ENCODE data around the gene RETREG1. TPM values are rescaled to one million over a fixed set of nuclear protein-coding genes. Genes with fewer than 3 reads are reported as not detected.
"Not testable (repeated sequence)": the region's sequence is repeated elsewhere in the genome, so short reads cannot be mapped to it uniquely, and the experiment has no call there.

The RETREG1 gene
- total RNA-seq, 1 donor from 2014 or later, result not detected

DNA sequence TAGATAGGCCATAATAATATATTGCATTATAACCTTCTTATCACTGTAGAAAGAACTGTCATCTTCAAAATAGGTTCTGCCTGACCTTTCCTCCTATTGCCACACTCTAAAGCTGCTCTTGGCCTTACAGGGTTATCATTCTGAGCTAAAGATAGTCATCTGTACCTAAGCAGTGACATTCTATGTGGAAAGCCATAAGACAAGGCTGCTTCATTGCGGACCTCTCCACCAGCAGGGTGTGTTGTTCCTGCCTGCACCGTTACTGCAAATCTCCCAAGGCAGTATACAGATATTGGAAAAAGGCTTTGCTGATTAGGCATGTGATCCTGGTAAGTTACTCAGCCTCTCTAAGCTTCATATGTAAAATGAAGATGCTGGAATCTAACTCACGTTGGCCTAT lies 159.3 kb downstream of the RETREG1 start:
- no peak for DNase-seq (ENCODE audit: low read depth in 2 of 2)

DNA sequence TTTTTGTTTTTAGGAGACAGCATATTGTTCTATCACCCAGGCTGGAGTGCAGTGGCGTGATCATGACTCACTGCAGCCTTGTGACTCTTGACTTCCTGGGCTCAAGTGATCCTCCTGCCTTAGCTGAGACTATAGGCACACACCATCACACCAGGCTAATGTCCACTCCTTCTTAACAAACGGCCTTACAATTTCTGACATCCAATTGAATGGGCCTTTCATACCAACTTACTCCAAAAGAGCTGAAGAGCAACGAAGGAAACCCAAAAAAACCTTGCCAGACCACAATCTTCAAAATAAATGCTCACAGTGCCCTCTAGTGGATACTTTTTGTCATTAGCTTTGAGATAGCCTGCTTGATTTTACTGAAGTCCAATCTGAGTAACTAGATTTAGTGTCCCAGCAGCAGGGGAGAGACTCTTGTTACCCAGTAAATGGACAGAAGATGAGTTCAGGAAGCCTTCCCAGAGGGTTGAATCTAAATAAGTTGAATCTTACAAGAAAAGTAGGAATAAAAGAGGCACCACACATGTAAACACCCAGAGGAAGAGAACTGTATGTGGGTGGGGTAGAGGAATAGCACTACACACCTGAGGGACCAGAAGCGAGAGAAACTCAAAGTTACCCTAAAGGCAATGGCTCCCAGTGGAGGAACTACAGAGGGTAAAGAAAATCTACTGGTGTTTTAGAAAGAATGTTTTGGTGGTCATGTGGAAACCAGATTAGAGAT lies 160.5 kb downstream of the RETREG1 start:
- peak; percentile 67 to 78 for DNase-seq (ENCODE audit: low read depth in 2 of 2)

DNA sequence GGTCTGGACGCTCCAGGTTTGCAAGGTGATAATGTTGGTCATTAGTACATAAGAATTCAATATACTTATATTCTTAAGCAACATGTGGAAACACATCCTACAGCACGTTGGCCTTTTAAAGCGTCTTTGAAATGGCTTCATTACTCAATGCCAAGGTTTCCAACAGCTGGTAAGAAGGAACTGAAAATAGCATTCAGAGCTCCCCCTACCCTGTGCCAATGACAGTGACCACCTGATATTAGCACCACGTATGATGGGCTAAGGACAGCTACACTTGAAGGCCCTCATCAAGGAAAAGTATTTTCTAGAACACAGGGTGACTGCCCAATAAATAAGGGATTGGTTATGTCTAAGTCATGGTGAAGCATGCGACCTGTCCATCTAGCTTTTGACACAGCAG lies 161.1 kb downstream of the RETREG1 start:
- no peak for DNase-seq (ENCODE audit: low read depth in 2 of 2)

DNA sequence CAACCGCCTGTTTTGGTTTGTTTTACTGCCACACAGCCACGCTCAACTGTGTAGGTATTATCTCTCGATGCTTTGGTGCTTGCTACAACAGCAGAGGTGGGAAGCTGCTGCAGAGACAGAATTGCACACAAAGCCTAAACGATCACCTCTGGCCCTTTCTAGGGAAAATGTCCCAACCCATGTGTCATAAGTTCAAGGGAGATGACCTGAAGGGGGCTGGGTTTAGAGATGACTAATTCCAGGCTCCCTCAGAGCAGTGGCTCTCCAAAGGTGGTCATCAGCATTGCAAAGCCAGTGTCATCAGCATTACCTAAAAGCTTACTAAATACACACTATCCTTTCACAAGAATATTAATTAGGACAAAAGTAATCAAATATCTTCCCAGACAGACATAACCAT lies 162.1 kb downstream of the RETREG1 start:
- DNase-seq (ENCODE audit: low read depth in 2 of 2), result no peak

DNA sequence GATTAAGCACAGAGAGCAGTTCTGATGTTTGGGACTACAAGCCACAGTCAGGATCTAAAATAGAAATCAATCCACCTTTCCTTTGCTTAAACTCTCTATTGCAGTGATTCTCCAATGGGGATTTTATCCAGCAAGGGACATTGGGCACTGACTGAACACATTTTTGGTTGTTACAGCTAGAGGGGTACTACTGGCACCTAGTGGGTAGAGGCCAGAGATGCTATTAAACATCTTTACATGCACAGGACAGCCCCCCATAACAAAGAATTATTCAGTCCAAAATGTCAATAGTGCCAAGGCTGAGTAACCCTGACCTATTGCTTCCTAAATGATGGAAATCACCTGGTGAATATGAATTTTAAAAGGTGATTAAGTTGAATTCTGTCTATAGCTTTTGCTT lies 163.2 kb downstream of the RETREG1 start:
- DNase-seq (ENCODE audit: low read depth in 2 of 2), result no peak

DNA sequence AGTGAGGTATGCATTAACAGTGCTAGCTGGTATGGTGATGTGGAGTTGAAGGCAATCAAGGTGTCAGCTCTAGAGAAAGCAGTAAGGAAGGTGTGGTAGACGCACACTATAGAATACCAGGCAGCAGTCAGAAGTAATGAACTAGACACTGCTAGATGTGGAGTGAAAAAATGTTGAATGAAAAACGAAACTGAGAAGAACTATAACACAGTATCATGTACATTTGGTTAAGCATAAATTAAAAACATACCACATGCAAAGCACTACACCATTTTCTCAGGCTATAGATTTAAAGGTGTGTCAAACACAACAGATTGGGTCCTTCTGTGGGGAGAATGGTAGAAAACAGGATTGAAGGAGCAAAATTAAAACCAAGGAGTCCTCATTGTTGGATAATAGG lies 166.6 kb downstream of the RETREG1 start:
- DNase-seq (ENCODE audit: low read depth in 2 of 2), result no peak

DNA sequence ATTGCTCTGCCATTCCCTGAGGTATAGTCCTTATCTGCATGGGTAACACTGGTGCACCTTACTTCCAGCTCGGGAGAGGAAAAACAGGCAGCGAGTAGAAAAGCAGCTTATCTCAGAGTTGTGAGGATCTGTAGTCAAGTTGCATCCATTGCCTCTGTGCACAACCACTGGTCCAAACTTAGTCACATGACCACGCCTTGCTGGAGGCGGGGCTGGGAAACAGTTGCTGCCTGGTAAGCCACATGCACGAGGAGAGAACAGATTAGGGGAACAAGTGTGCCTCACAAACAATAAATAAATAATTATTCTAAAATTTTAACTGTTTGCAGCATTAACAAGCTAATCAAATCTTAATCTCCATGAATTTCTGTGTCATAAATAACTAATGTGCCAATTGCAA lies 169.8 kb downstream of the RETREG1 start:
- no peak for DNase-seq (ENCODE audit: low read depth in 2 of 2)

DNA sequence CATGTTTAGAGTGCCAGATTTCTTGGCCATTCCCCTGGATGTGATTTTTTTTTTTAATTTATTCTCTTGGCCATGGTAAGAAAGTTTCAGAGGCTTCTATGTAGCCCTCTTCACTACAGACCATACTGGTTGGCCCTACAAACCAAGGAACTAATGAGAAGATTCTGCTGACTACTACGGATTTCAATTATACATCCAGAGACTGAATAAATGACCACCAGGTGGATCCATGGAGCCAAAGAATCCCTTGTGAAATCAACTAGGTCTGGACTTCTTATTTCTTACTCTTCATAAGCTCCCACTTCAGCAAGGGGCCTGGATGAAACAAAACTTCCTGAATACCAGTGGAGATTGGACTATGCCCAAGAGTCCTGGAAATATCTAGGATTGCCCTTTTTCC lies 178.8 kb downstream of the RETREG1 start:
- DNase-seq (ENCODE audit: low read depth in 2 of 2), result peak in 1 of 2 donors; percentile 23

DNA sequence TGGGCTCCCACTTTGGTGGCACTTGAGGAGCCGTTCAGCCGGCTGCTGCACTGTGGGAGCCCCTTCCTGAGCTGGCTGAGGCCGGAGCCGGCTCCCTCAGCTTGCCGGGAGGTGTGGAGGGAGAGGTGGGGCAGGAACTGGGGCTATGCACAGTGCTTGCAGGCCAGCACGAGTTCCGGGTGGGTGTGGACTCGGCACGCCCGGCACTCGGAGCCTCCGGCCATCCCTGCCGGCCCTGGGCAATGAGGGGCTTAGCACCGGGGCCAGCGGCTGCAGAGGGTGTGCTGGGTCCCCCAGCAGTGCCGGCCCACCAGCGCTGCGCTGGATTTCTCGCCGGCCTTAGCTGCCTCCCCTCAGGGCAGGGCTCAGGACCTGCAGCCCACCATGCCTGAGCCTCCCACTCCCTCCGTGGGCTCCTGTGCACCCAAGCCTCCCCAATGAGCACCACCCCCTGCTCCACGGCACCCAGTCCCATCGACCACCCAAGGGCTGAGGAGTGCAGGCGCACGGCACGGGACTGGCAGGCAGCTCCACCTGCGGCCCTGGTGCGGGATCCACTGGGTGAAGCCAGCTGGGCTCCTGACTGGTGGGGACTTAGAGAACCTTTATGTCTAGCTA lies 180.6 kb downstream of the RETREG1 start:
- not testable (repeated sequence) for DNase-seq (ENCODE audit: low read depth in 2 of 2)

DNA sequence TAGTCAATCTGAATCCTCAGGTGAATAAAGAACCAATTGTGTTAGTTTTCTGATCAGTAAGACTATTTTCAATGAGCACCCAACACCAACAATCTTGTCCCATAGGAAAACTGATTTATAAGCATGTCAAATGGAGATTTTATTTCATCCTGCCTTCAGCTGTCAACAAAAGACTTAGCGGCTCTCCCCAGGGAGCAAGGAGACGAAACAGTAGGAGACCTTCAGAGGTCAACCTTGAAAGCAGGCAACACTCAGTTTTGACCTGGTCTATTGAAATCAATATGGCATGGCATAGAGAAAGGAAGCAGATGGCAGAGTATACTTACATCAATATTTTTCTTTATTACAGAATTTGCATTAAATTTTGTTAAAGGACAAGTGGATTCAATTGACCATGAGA lies 185.3 kb downstream of the RETREG1 start:
- no peak for DNase-seq (ENCODE audit: low read depth in 2 of 2)

DNA sequence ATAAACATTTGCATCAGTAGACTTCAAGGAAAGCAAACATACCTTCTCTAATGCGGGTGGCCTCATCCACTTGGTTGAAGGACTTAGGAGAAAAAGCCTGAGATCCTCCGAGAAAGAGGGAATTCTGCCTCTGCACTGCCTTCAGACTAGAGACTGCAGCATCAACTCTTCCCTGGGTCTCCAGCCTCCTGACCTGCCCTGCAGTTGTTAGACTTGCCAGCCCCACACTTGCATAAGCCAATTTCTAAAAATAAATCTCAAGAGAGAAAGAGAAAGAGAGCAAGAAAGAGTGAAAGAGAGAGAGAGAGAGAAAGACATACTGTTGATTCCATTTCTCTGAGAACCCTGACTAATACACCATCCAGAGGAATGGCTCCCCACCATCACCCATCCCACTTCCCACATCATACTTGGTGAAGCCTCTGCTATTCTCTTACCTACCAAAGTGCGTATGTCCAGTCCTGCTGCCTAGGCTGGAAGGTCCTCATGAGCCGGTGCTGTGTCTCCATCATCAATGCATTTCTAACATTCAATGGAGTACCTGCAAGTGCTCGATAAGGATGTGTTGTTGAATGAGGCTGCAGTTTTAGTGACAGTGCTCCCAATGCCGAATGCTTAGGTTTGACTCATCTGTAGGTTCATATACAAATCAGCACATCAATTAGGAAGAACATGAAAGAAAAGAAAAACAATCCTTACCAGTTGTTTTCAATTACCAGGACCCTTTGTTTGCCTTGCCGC lies 186.3 kb downstream of the RETREG1 start:
- DNase-seq (ENCODE audit: low read depth in 2 of 2), result no peak

DNA sequence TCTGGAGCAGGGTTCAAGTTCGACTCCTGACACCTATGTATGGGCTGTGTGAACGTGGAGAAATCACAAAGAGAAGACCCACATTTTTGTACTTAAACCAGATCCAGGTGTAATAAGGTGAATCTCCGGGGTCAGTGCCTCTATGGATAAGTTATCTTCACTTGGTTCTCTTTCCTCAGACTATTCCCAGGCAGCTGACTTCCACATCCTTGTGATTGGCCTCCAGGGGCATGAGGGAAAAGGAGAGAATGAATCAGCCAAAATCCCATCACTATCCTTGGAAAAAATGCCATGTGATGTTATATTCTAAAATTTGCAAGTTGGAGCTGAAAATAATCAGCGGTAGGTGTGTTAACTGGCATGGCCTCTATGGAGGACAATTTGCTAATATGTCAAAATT lies 188.4 kb downstream of the RETREG1 start:
- no peak for DNase-seq (ENCODE audit: low read depth in 2 of 2)

DNA sequence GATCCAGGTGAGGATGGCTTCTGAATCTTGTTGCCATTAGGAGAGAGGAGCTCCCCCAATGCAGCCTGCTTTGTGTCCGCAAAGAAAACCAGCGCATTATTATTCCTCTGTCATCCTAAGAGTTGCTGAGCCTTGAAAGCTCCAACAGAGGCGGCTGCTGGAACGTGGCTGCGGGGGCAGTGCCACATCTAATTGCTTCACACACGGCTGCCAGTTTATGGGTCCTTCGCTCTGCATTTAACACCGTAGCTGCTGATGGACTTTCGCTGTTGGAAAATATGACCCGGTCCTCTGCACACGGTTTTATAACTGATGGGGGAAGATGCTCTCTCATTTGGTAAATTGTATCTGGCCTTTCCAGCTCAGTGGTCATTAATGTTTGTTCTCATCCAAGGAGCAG lies 189.2 kb downstream of the RETREG1 start:
- DNase-seq (ENCODE audit: low read depth in 2 of 2), result no peak

Other genes with a start within 250 kb of the RETREG1 start
- 23.3 and 33.5 TPM in 2 replicates for gene ZNF622, start 151.2 kb downstream of the RETREG1 start, total RNA-seq

Measured in lung microvascular endothelial cell (primary cell).